Smooth muscle cell (in vitro differentiated cells): ENCODE measurements around the gene VWA8. TPM values are rescaled to one million over a fixed set of nuclear protein-coding genes. Genes with fewer than 3 reads are reported as not detected.

ENCODE experiments used
- DNase-seq: peaks from one replicate; lab custom pipeline; 2025; ENCODE audit not compliant: unreplicated experiment; lab: John Stamatoyannopoulos, UW
- H2AFZ ChIP-seq: fragments of 200-600 bp; sonication (generic); 2 replicates; pipeline ENCODE4 v1.6.0; 2016; ENCODE audit warnings: antibody characterized with exemption, low read depth, mild to moderate bottlenecking
- H3F3A ChIP-seq: fragments of 200-600 bp; sonication (generic); 2 replicates; pipeline ENCODE4 v1.6.0; 2017; ENCODE audit warnings: antibody characterized with exemption, low read depth
- H3K27ac ChIP-seq: fragments of 200-600 bp; sonication (generic); 2 replicates; pipeline ENCODE4 v1.5.1; 2016; ENCODE audit warnings: low read depth, mild to moderate bottlenecking
- H3K27me3 ChIP-seq: fragments of 200-600 bp; sonication (generic); 2 replicates; pipeline ENCODE4 v1.6.1; 2016; ENCODE audit warnings: low read depth, mild to moderate bottlenecking
- H3K36me3 ChIP-seq: fragments of 200-600 bp; sonication (generic); 2 replicates; pipeline ENCODE4 v1.5.1; 2016; ENCODE audit warnings: low read depth
- H3K4me1 ChIP-seq: fragments of 200-600 bp; sonication (generic); 2 replicates; pipeline ENCODE4 v1.5.1; 2016; ENCODE audit warnings: low read depth
- H3K4me2 ChIP-seq: fragments of 200-600 bp; sonication (generic); 2 replicates; pipeline ENCODE4 v1.6.0; 2016; ENCODE audit warnings: mild to moderate bottlenecking
- H3K4me3 ChIP-seq: fragments of 200-600 bp; sonication (generic); 2 replicates; pipeline ENCODE4 v1.5.1; 2016; ENCODE audit warnings: mild to moderate bottlenecking
- H3K79me2 ChIP-seq: fragments of 200-600 bp; sonication (generic); 2 replicates; pipeline ENCODE4 v1.6.0; 2016; ENCODE audit warnings: low read depth, mild to moderate bottlenecking
- H3K9ac ChIP-seq: fragments of 200-600 bp; sonication (generic); 2 replicates; pipeline ENCODE4 v1.6.0; 2016; ENCODE audit warnings: low read depth
- H3K9me3 ChIP-seq: fragments of 200-600 bp; sonication (generic); replicated peaks from 2 replicates; pipeline ENCODE4 v1.5.1; 2016; ENCODE audit warnings: low read depth
- H4K20me1 ChIP-seq: fragments of 200-600 bp; sonication (generic); 2 replicates; pipeline ENCODE4 v1.6.0; 2016; ENCODE audit warnings: low read depth
- WGBS: methylation state at CpG from one replicate; pipeline ENCODE4 v1.1.7; 2016; ENCODE audit warnings: low lambda C conversion rate; 5-methylcytosine and 5-hydroxymethylcytosine counted together
- polyA plus RNA-seq: library from polyadenylated mRNA; unstranded; fragments of >200 nt; fragmentation: Nextera tagmentation; extraction: Ambion mirVana; gene quantifications from 2 replicates; pipeline ENCODE4 v1.2.1, GENCODE V29; 2016
- total RNA-seq: library from RNA; depleted of rRNA; stranded (reverse); fragments of >200 nt; gene quantifications from 2 replicates; pipeline ENCODE4 v1.2.3, GENCODE V29; 2014
- TF ChIP-seq, protein P1 (sequence below): fragments of 200-600 bp; sonication (generic); IDR thresholded peaks from 2 replicates; pipeline ENCODE4 v1.5.1; 2017; ENCODE audit warnings: borderline replicate concordance, mild to moderate bottlenecking, antibody characterized with exemption; ENCODE audit not compliant: insufficient read depth, poor library complexity, severe bottlenecking

The VWA8 gene
- total and polyA plus RNA-seq, 2 experiments from 2014 or later, result 2.6 to 14.4 TPM

DNA sequence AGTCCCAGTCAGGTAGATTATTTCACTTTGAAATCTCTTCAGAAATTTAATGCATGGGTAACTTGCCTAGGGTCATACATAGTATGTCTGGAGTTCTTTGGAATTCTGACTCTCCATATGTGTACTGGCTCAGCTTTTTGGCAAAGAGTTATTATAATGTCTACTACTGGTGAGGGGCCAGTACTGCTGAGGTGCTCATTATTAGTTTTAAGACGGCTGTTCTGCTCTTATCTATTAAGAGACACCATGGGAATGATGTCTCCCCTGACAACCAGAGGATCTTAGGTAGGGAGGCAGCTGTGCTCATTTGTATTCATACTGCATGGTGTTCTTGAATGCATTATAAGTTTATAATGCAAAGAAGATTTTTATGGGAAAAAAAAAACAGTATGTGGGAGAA is 319.5 kb downstream of the VWA8 start:
- no peaks in the 10 kb centered on the region for H3K4me1 ChIP-seq
- H3K4me2 ChIP-seq, result no peak overlapping the region
- no peaks in the 10 kb centered on the region for H4K20me1 ChIP-seq
- no peak overlapping the region for H3K27ac ChIP-seq
- H3K36me3 ChIP-seq, result no peaks in the 10 kb centered on the region
- no peak overlapping the region for H3K9ac ChIP-seq
- TF ChIP-seq, protein P1, sequence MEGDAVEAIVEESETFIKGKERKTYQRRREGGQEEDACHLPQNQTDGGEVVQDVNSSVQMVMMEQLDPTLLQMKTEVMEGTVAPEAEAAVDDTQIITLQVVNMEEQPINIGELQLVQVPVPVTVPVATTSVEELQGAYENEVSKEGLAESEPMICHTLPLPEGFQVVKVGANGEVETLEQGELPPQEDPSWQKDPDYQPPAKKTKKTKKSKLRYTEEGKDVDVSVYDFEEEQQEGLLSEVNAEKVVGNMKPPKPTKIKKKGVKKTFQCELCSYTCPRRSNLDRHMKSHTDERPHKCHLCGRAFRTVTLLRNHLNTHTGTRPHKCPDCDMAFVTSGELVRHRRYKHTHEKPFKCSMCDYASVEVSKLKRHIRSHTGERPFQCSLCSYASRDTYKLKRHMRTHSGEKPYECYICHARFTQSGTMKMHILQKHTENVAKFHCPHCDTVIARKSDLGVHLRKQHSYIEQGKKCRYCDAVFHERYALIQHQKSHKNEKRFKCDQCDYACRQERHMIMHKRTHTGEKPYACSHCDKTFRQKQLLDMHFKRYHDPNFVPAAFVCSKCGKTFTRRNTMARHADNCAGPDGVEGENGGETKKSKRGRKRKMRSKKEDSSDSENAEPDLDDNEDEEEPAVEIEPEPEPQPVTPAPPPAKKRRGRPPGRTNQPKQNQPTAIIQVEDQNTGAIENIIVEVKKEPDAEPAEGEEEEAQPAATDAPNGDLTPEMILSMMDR, result no peak
- H3K27me3 ChIP-seq, result no peaks in the 10 kb centered on the region
- no peak overlapping the region for H2AFZ ChIP-seq
- H3K4me3 ChIP-seq, result no peak overlapping the region
- no peaks in the 10 kb centered on the region for H3K9me3 ChIP-seq
- H3F3A ChIP-seq, result no peaks in the 10 kb centered on the region
- WGBS, result 26% methylated on average over 1 of the region's 1 CpG
- no peak for DNase-seq
- H3K79me2 ChIP-seq, result no peaks in the 10 kb centered on the region

DNA sequence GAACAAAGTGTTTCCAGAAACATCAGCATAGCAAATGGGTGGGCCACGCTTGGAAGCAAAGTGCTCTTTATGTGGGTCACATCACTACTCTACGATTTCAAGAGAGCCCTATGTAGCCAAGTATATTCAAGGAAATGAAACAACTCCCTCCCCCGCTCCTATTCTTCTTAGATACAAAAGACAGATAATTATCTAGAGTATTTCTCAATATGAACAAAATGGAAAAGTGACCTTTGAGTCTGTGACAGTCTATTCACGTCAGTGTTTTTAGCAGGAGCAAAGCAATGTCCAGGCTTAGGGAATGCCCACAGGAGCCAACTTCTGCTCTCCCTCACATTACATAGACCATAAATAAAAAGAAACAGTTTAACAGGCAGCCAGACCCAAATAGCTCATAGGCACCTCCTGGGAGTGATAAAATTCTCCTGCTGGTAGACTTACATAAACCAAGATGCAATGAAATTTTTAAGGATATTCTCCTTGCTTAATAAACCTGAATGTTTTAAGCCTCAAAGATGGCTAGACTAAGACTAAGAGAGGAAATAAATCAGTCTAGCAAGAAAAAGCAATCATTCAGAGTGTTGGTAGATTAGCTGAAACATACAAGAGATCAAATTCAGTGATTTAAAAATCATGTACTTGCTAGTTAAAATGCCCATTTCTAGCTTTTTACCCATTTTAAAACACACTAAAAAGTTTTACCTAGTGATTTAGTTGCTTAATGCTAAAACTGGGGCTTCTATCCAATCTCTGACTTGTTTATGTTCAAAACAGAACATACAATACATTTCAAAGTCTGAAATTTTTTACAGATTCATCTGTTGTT is 320.7 kb downstream of the VWA8 start:
- no peaks in the 10 kb centered on the region for H3K27me3 ChIP-seq
- DNase-seq, result no peak
- no peaks in the 10 kb centered on the region for H3K9me3 ChIP-seq
- no peak overlapping the region for H3K9ac ChIP-seq
- H3K79me2 ChIP-seq, result no peaks in the 10 kb centered on the region
- H3K36me3 ChIP-seq, result no peaks in the 10 kb centered on the region
- no peak overlapping the region for H3K4me3 ChIP-seq
- H3F3A ChIP-seq, result no peaks in the 10 kb centered on the region
- no peak overlapping the region for H3K4me2 ChIP-seq
- no peak overlapping the region for H2AFZ ChIP-seq
- H3K4me1 ChIP-seq, result no peaks in the 10 kb centered on the region
- H3K27ac ChIP-seq, result no peak overlapping the region
- H4K20me1 ChIP-seq, result no peaks in the 10 kb centered on the region
- 77% methylated on average over 4 of the region's 4 CpGs for WGBS
- TF ChIP-seq, protein P1, result no peak

DNA sequence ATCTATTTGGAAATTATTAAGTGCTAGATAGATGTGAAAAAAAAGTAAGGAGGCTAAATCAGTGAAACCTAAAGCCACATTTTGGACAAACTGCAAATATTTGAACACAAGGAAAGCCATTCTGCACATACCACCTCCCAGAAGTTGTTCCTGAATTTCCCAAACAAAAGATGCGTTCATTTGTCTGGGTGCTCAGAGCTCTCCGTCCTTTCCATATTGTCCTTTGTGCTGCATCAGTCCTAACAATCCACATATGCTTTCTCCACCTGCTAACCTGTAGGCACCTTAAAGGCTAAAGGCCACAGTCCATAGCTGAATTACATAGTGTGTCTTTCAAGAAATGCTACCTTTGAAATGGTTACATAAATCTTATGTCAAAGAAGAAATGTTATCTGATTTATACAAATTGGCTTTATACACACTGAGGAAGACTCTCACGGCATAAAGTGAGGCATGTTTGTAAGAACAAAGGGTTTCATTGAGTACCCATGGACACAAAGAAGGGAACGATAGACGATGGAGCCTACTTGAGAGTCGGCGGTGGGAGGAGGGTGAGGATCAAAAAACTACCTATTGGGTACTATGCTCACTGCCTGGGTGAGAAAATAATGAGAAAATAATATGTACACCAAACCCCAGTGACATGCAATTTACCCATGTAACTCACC is 321.5 kb downstream of the VWA8 start:
- Histone ChIP-seq H3K9ac (no peak overlapping the region), H3K4me2 (no peak overlapping the region), H3K27me3 (no peaks in the 10 kb centered on the region), H3K79me2 (no peaks in the 10 kb centered on the region), H3K9me3 (no peaks in the 10 kb centered on the region), H3K27ac (no peak overlapping the region), H4K20me1 (no peaks in the 10 kb centered on the region), H3K36me3 (no peaks in the 10 kb centered on the region), H2AFZ (no peak overlapping the region), H3F3A (peaks cover under 1% of the 10 kb centered on the region), H3K4me1 (no peaks in the 10 kb centered on the region), H3K4me3 (no peak overlapping the region)
- no peak for DNase-seq
- TF ChIP-seq, protein P1, result no peak
- 91% methylated on average over 7 of the region's 7 CpGs for WGBS
